Measurements from ENCODE around the gene RANBP10. TPM values are rescaled to one million over a fixed set of nuclear protein-coding genes. Genes with fewer than 3 reads are reported as not detected.

RANBP10 gene
- total and polyA plus RNA-seq, 4 donors: 9.8 to 15.5 (median 13.8) TPM

DNA sequence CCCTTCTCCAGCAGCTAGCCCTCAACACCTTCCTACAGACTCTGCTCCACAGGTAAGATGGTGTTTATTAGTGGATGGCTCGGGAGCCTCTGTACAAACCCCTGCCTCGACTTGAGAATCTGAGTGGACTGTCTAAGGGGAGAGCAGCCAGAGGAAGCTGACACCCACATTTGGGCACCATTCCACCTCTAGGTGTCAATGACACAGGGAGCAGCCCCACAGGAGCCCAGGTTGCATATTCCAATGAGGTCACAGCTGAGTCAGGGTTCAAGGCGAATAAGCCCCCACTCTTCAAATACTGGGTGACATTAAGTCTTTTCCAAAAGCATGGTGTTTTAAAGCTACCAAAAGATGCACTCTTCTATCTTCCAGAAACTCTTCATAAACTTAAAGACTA lies 31.9 kb downstream of the RANBP10 start (continued):
- TF ChIP-seq HNF4G (IDR thresholded peaks at IDR 0.05): no peak

DNA sequence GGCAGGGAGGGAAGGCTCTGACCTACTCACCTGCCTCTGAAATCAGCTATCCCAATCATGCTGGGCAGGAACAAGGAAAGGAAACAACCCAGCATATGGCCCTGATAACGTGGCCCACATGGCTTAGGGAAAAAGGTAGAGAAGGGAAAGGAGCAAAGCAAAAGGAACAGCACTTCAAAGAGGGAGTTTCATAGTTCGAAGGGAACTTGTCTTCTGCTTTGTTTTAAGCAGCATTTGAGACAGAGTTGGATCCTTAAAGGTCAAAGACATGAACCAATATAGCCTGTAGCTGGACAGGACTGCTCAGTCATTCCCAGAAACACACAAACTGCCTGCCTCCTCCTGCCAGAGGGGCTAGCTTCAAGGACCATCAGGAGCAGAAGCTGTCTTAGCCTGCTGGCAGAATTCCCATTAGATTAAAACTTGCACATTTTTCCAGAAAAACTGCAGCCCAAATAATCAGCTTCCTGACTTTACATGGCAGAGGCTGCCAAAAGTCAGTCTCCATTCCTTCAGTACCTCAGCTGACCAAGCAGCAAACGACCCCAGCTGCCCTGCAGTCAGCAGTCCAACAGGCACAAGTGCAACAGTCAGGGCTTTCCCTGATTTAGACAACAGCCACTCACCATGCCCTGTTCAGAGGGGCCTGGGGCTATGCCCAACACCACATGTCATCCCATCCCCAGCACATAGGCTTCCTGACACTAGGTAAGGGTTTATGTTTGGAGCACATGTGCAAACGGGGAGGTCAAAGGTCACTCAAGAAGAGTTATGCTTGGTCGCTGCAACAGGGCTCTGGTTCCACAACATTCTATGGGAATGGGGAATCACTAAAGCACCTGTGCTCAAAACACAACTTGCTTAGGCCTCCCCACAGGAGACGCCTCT lies 32.5 kb downstream of the RANBP10 start:
- WGBS: 37% methylated on average over 6 of the region's 6 CpGs
- no peaks in the 10 kb centered on the region for H3K27me3 ChIP-seq (ENCODE audit: control insufficient read depth in 4 of 4, insufficient read depth in 4 of 4, low read length in 3 of 4)
- DNase-seq (ENCODE audit: low spot score): no peak
- H3K36me3 ChIP-seq (ENCODE audit: control insufficient read depth in 4 of 4, insufficient read depth in 3 of 4, low read depth in 1 of 4, low read length in 3 of 4): no peaks in the 10 kb centered on the region
- H3K9ac ChIP-seq (ENCODE audit: low read depth in 1 of 2, low read length in 2 of 2): peak overlapping the region in 1 of 2 donors; percentile 37
- peaks cover 17 to 60% (median 45%) of the 10 kb centered on the region in 4 donors for H3K4me1 ChIP-seq (ENCODE audit: control insufficient read depth in 4 of 4, insufficient read depth in 4 of 4, low read length in 3 of 4)
- H3K27ac ChIP-seq (ENCODE audit: low read depth in 1 of 2, low read length in 2 of 2): peak overlapping the region; percentile 81 to 82
- no peak overlapping the region for H3K4me3 ChIP-seq (ENCODE audit: low read depth in 1 of 3, low read length in 3 of 3)
- TF ChIP-seq HNF4G (IDR thresholded peaks at IDR 0.05): peak; percentile 11
- TF ChIP-seq RAD21 (IDR thresholded peaks at IDR 0.05): peak in 1 of 2 donors; percentile 20
- no peak for TF ChIP-seq EGR1 (IDR thresholded peaks at IDR 0.05; ENCODE audit: low read depth in 2 of 2)
- TF ChIP-seq, protein P1, sequence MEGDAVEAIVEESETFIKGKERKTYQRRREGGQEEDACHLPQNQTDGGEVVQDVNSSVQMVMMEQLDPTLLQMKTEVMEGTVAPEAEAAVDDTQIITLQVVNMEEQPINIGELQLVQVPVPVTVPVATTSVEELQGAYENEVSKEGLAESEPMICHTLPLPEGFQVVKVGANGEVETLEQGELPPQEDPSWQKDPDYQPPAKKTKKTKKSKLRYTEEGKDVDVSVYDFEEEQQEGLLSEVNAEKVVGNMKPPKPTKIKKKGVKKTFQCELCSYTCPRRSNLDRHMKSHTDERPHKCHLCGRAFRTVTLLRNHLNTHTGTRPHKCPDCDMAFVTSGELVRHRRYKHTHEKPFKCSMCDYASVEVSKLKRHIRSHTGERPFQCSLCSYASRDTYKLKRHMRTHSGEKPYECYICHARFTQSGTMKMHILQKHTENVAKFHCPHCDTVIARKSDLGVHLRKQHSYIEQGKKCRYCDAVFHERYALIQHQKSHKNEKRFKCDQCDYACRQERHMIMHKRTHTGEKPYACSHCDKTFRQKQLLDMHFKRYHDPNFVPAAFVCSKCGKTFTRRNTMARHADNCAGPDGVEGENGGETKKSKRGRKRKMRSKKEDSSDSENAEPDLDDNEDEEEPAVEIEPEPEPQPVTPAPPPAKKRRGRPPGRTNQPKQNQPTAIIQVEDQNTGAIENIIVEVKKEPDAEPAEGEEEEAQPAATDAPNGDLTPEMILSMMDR (IDR thresholded peaks at IDR 0.05; ENCODE audit: low read depth, low read length, missing input control): no peak
- TF ChIP-seq GABPA (IDR thresholded peaks at IDR 0.05 in 1 of 2, conservative IDR thresholded peaks at IDR 0.05 in 1 of 2): no peak
- peak; percentile 16 for TF ChIP-seq YY1 (IDR thresholded peaks at IDR 0.05)
- peak; percentile 87 for TF ChIP-seq NR2F2 (IDR thresholded peaks at IDR 0.05)
- TF ChIP-seq TAF1 (conservative IDR thresholded peaks at IDR 0.05): no peak
- TF ChIP-seq JUND (IDR thresholded peaks at IDR 0.05): no peak
- peak; percentile 44 for TF ChIP-seq SP1 (IDR thresholded peaks at IDR 0.05)
- TF ChIP-seq HNF4A (conservative IDR thresholded peaks at IDR 0.05): peak in 1 of 2 donors; percentile 61
- TF ChIP-seq RXRA (IDR thresholded peaks at IDR 0.05): no peak
- TF ChIP-seq, protein P2, sequence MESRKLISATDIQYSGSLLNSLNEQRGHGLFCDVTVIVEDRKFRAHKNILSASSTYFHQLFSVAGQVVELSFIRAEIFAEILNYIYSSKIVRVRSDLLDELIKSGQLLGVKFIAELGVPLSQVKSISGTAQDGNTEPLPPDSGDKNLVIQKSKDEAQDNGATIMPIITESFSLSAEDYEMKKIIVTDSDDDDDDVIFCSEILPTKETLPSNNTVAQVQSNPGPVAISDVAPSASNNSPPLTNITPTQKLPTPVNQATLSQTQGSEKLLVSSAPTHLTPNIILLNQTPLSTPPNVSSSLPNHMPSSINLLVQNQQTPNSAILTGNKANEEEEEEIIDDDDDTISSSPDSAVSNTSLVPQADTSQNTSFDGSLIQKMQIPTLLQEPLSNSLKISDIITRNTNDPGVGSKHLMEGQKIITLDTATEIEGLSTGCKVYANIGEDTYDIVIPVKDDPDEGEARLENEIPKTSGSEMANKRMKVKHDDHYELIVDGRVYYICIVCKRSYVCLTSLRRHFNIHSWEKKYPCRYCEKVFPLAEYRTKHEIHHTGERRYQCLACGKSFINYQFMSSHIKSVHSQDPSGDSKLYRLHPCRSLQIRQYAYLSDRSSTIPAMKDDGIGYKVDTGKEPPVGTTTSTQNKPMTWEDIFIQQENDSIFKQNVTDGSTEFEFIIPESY (IDR thresholded peaks at IDR 0.05): no peak
- TF ChIP-seq, protein P3, sequence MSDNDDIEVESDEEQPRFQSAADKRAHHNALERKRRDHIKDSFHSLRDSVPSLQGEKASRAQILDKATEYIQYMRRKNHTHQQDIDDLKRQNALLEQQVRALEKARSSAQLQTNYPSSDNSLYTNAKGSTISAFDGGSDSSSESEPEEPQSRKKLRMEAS (IDR thresholded peaks at IDR 0.05): peak; percentile 47
- TF ChIP-seq FOXA2 (IDR thresholded peaks at IDR 0.05): no peak
- TF ChIP-seq, protein P4, sequence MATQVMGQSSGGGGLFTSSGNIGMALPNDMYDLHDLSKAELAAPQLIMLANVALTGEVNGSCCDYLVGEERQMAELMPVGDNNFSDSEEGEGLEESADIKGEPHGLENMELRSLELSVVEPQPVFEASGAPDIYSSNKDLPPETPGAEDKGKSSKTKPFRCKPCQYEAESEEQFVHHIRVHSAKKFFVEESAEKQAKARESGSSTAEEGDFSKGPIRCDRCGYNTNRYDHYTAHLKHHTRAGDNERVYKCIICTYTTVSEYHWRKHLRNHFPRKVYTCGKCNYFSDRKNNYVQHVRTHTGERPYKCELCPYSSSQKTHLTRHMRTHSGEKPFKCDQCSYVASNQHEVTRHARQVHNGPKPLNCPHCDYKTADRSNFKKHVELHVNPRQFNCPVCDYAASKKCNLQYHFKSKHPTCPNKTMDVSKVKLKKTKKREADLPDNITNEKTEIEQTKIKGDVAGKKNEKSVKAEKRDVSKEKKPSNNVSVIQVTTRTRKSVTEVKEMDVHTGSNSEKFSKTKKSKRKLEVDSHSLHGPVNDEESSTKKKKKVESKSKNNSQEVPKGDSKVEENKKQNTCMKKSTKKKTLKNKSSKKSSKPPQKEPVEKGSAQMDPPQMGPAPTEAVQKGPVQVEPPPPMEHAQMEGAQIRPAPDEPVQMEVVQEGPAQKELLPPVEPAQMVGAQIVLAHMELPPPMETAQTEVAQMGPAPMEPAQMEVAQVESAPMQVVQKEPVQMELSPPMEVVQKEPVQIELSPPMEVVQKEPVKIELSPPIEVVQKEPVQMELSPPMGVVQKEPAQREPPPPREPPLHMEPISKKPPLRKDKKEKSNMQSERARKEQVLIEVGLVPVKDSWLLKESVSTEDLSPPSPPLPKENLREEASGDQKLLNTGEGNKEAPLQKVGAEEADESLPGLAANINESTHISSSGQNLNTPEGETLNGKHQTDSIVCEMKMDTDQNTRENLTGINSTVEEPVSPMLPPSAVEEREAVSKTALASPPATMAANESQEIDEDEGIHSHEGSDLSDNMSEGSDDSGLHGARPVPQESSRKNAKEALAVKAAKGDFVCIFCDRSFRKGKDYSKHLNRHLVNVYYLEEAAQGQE (IDR thresholded peaks at IDR 0.05): no peak
- TF ChIP-seq, protein P5, sequence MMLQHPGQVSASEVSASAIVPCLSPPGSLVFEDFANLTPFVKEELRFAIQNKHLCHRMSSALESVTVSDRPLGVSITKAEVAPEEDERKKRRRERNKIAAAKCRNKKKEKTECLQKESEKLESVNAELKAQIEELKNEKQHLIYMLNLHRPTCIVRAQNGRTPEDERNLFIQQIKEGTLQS (IDR thresholded peaks at IDR 0.05): no peak
- TF ChIP-seq FOXA1 (IDR thresholded peaks at IDR 0.05): no peak
- no peaks in the 10 kb centered on the region for H3K9me3 ChIP-seq (ENCODE audit: control insufficient read depth in 4 of 4, low read length in 3 of 4)

All from liver (tissue), 9 donors.